Neural progenitor cell (in vitro differentiated cells): ENCODE results near the gene IFI27L1. TPM values are rescaled to one million over a fixed set of nuclear protein-coding genes. Genes with fewer than 3 reads are reported as not detected.

Experiments
- DNase-seq: peaks from one replicate; pipeline ENCODE4 v3.0.0-alpha.2; 2016; ENCODE audit warnings: low spot score
- H2AFZ ChIP-seq: fragments of 200-600 bp; sonication (generic); replicated peaks from 2 replicates; pipeline ENCODE4 v1.6.1; 2016; ENCODE audit warnings: antibody characterized with exemption
- H3F3A ChIP-seq: fragments of 200-600 bp; sonication (generic); 2 replicates; pipeline ENCODE4 v1.6.1; 2016; ENCODE audit warnings: antibody characterized with exemption, low read depth
- H3K27ac ChIP-seq: fragments of 200-600 bp; sonication (generic); 2 replicates; pipeline ENCODE4 v1.5.1; 2016; ENCODE audit warnings: mild to moderate bottlenecking
- H3K27me3 ChIP-seq: fragments of 200-600 bp; sonication (generic); 2 replicates; pipeline ENCODE4 v1.6.1; 2016; ENCODE audit warnings: mild to moderate bottlenecking, moderate library complexity
- H3K36me3 ChIP-seq: fragments of 200-600 bp; sonication (generic); 2 replicates; pipeline ENCODE4 v1.5.1; 2016
- H3K4me1 ChIP-seq: fragments of 200-600 bp; sonication (generic); 2 replicates; pipeline ENCODE4 v1.6.1; 2016; ENCODE audit warnings: mixed run types
- H3K4me2 ChIP-seq: fragments of 200-600 bp; sonication (generic); 2 replicates; pipeline ENCODE4 v1.6.1; 2016
- H3K4me3 ChIP-seq: fragments of 200-600 bp; sonication (generic); 2 replicates; pipeline ENCODE4 v1.5.1; 2016
- H3K79me2 ChIP-seq: fragments of 200-600 bp; sonication (generic); 2 replicates; pipeline ENCODE4 v1.6.1; 2016; ENCODE audit warnings: low read depth
- H3K9ac ChIP-seq: fragments of 200-600 bp; sonication (generic); 2 replicates; pipeline ENCODE4 v1.6.1; 2016
- H3K9me3 ChIP-seq: fragments of 200-600 bp; sonication (generic); 2 replicates; pipeline ENCODE4 v1.5.1; 2016; ENCODE audit warnings: low read depth
- H4K20me1 ChIP-seq: fragments of 200-600 bp; sonication (generic); 2 replicates; pipeline ENCODE4 v1.6.1; 2016; ENCODE audit warnings: low read depth
- H3K27ac Mint-ChIP-seq: 3 replicates; pipeline ENCODE4 v1.8.0; 2021; ENCODE audit warnings: mixed read lengths
- H3K27me3 Mint-ChIP-seq: 2 replicates; pipeline ENCODE4 v1.8.0; 2022; ENCODE audit warnings: low read depth, mild to moderate bottlenecking, inconsistent platforms, moderate library complexity, mixed read lengths; ENCODE audit not compliant: insufficient read depth
- H3K36me3 Mint-ChIP-seq: 3 replicates; pipeline ENCODE4 v1.8.0; 2021; ENCODE audit warnings: mixed read lengths
- H3K4me1 Mint-ChIP-seq: 3 replicates; pipeline ENCODE4 v1.8.0; 2021; ENCODE audit warnings: mixed read lengths
- H3K4me3 Mint-ChIP-seq: 3 replicates; pipeline ENCODE4 v1.8.0; 2021; ENCODE audit warnings: mild to moderate bottlenecking, moderate library complexity, mixed read lengths
- H3K9me3 Mint-ChIP-seq: 3 replicates; pipeline ENCODE4 v1.8.0; 2020; ENCODE audit warnings: mixed read lengths
- CTCF ChIP-seq: fragments of 200-600 bp; sonication (generic); IDR thresholded peaks from 2 replicates; pipeline ENCODE4 v1.5.1; 2017; ENCODE audit warnings: antibody characterized with exemption, mild to moderate bottlenecking
- EZH2 ChIP-seq: fragments of 200-600 bp; sonication (generic); IDR thresholded peaks from 2 replicates; pipeline ENCODE4 v1.6.1; 2017; ENCODE audit warnings: antibody characterized with exemption, mild to moderate bottlenecking, moderate library complexity
- EZH2phosphoT487 ChIP-seq: fragments of 200-600 bp; sonication (generic); IDR thresholded peaks from 2 replicates; pipeline ENCODE4 v1.6.1; 2017; ENCODE audit warnings: antibody characterized with exemption
- total RNA-seq: library from RNA; depleted of rRNA; stranded (reverse); fragments of >200 nt; gene quantifications from 2 replicates; pipeline ENCODE4 v1.2.3, GENCODE V29; 2015; ENCODE audit warnings: low replicate concordance

The IFI27L1 gene
- total RNA-seq, 1 donor from 2014 or later: 10.8 TPM

GRCh38 chr14:94043756-94044475 is 37.2 kb upstream of the IFI27L1 start:
- Histone ChIP-seq H3F3A (no peaks in the 10 kb centered on the region), H3K27ac (no peak overlapping the region), H4K20me1 (no peaks in the 10 kb centered on the region), H3K9ac (no peak overlapping the region), H2AFZ (no peak overlapping the region), H3K36me3 (no peaks in the 10 kb centered on the region), H3K4me3 (no peak overlapping the region), H3K4me1 (no peaks in the 10 kb centered on the region), H3K79me2 (no peaks in the 10 kb centered on the region), H3K27me3 (no peaks in the 10 kb centered on the region), H3K9me3 (no peaks in the 10 kb centered on the region), H3K4me2 (no peak overlapping the region)
- H3K9me3 Mint-ChIP-seq: no peaks in the 10 kb centered on the region
- H3K36me3 Mint-ChIP-seq: peaks cover 10% of the 10 kb centered on the region
- H3K27me3 Mint-ChIP-seq: peaks cover 13% of the 10 kb centered on the region
- H3K4me1 Mint-ChIP-seq: peaks cover 42% of the 10 kb centered on the region
- DNase-seq: no peak
- H3K27ac Mint-ChIP-seq: no peak overlapping the region
- H3K4me3 Mint-ChIP-seq: no peak overlapping the region
- TF ChIP-seq CTCF: no peak
- TF ChIP-seq EZH2phosphoT487: no peak
- no peak for TF ChIP-seq EZH2

GRCh38 chr14:94044476-94045091 is 36.5 kb upstream of the IFI27L1 start:
- TF ChIP-seq EZH2phosphoT487 (no peak), CTCF (no peak), EZH2 (no peak)
- H4K20me1 ChIP-seq: no peaks in the 10 kb centered on the region
- no peaks in the 10 kb centered on the region for H3K9me3 Mint-ChIP-seq
- DNase-seq: no peak
- no peak overlapping the region for H3K4me3 Mint-ChIP-seq
- H3K9ac ChIP-seq: no peak overlapping the region
- peaks cover 10% of the 10 kb centered on the region for H3K36me3 Mint-ChIP-seq
- no peaks in the 10 kb centered on the region for H3K27me3 ChIP-seq
- no peaks in the 10 kb centered on the region for H3K36me3 ChIP-seq
- no peak overlapping the region for H3K27ac ChIP-seq
- H3K4me1 ChIP-seq: no peaks in the 10 kb centered on the region
- H3F3A ChIP-seq: no peaks in the 10 kb centered on the region
- no peak overlapping the region for H3K4me3 ChIP-seq
- H2AFZ ChIP-seq: no peak overlapping the region
- H3K4me1 Mint-ChIP-seq: peaks cover 44% of the 10 kb centered on the region
- peaks cover 13% of the 10 kb centered on the region for H3K27me3 Mint-ChIP-seq
- no peak overlapping the region for H3K4me2 ChIP-seq
- no peaks in the 10 kb centered on the region for H3K9me3 ChIP-seq
- H3K79me2 ChIP-seq: no peaks in the 10 kb centered on the region
- H3K27ac Mint-ChIP-seq: no peak overlapping the region

GRCh38 chr14:94045101-94045500 is 36.0 kb upstream of the IFI27L1 start:
- no peaks in the 10 kb centered on the region for H3K4me1 ChIP-seq
- H3K36me3 ChIP-seq: no peaks in the 10 kb centered on the region
- no peak overlapping the region for H3K4me3 Mint-ChIP-seq
- H3K9me3 Mint-ChIP-seq: no peaks in the 10 kb centered on the region
- no peak for DNase-seq
- no peaks in the 10 kb centered on the region for H3F3A ChIP-seq
- TF ChIP-seq CTCF (no peak), EZH2phosphoT487 (no peak)
- H3K27me3 Mint-ChIP-seq: peaks cover 13% of the 10 kb centered on the region
- H3K36me3 Mint-ChIP-seq: peaks cover 13% of the 10 kb centered on the region
- peaks cover 42% of the 10 kb centered on the region for H3K4me1 Mint-ChIP-seq
- no peak overlapping the region for H2AFZ ChIP-seq
- H3K9ac ChIP-seq: no peak overlapping the region
- no peaks in the 10 kb centered on the region for H3K79me2 ChIP-seq
- H3K27ac Mint-ChIP-seq: no peak overlapping the region
- no peaks in the 10 kb centered on the region for H3K9me3 ChIP-seq
- no peak overlapping the region for H3K4me3 ChIP-seq
- no peak overlapping the region for H3K27ac ChIP-seq
- no peaks in the 10 kb centered on the region for H4K20me1 ChIP-seq
- no peak overlapping the region for H3K4me2 ChIP-seq
- H3K27me3 ChIP-seq: no peaks in the 10 kb centered on the region
